Smooth muscle cell of the coronary artery (primary cell): ENCODE results near the gene GJC1. TPM values are rescaled to one million over a fixed set of nuclear protein-coding genes. Genes with fewer than 3 reads are reported as not detected.

Experiments used
- total RNA-seq: library from RNA; depleted of rRNA; stranded (reverse); fragments of >200 nt; gene quantifications from 2 replicates; pipeline ENCODE4 v1.2.3, GENCODE V29; 2014; ENCODE audit warnings: low replicate concordance

The GJC1 gene
- total RNA-seq: 9.5 and 11.6 TPM in 2 replicates

GRCh38 chr17:44829523-44830358 lies at the start of gene GJC1:
GJC1 (minus strand) TSS chr17:44830287; CDS start chr17:44805817, 24,470 bp downstream.

GRCh38 chr17:44847586-44847985 lies 17.5 kb upstream of the GJC1 start, which contains the start of gene HIGD1B:
HIGD1B (plus strand) TSS chr17:44847883; CDS start chr17:44848153, 270 bp downstream.

GRCh38 chr17:44758414-44759085 lies 71.5 kb downstream of the GJC1 start, which contains the start of gene ADAM11:
ADAM11 (plus strand) TSS chr17:44758988; CDS start chr17:44759200, 212 bp downstream.

Other genes starting within 250 kb of the GJC1 start
- gene MEIOC, start 173.8 kb downstream of the GJC1 start, total RNA-seq: 0.08 TPM in 1 of 2 replicates, not detected in the other
- gene CCDC43, start 140.5 kb downstream of the GJC1 start, total RNA-seq: 26.2 and 32.4 TPM in 2 replicates
- 1.5 and 2.3 TPM in 2 replicates for gene DBF4B, start 121.6 kb downstream of the GJC1 start, total RNA-seq
- 0.23 and 1.4 TPM in 2 replicates for gene ADAM11, start 71.3 kb downstream of the GJC1 start, total RNA-seq
- not detected in 2 replicates for gene HIGD1B, start 17.6 kb upstream of the GJC1 start, total RNA-seq
- gene EFTUD2, start 69.2 kb upstream of the GJC1 start, total RNA-seq: 113 and 140 TPM in 2 replicates
- 1.1 TPM in 1 of 2 replicates, not detected in the other for gene GFAP, start 85.2 kb upstream of the GJC1 start, total RNA-seq
- gene KIF18B, start 117.5 kb upstream of the GJC1 start, total RNA-seq: 0.68 TPM in 1 of 2 replicates, not detected in the other
- 0.08 and 0.23 TPM in 2 replicates for gene C1QL1, start 138.0 kb upstream of the GJC1 start, total RNA-seq
- 35.9 and 37.1 TPM in 2 replicates for gene DCAKD, start 221.3 kb upstream of the GJC1 start, total RNA-seq
- 70.2 and 119 TPM in 2 replicates for gene NMT1, start 231.0 kb upstream of the GJC1 start, total RNA-seq